IPS-11a (cell line): ENCODE results near the gene KCNN1.
"Not testable (repeated sequence)": the region's sequence is repeated elsewhere in the genome, so short reads cannot be mapped to it uniquely, and the experiment has no call there.

Experiments used
- H3K4me3 ChIP-seq: one replicate; pipeline ENCODE4 v1.5.1; 2013; ENCODE audit warnings: low read depth, low read length, control low read depth

The KCNN1 gene

DNA sequence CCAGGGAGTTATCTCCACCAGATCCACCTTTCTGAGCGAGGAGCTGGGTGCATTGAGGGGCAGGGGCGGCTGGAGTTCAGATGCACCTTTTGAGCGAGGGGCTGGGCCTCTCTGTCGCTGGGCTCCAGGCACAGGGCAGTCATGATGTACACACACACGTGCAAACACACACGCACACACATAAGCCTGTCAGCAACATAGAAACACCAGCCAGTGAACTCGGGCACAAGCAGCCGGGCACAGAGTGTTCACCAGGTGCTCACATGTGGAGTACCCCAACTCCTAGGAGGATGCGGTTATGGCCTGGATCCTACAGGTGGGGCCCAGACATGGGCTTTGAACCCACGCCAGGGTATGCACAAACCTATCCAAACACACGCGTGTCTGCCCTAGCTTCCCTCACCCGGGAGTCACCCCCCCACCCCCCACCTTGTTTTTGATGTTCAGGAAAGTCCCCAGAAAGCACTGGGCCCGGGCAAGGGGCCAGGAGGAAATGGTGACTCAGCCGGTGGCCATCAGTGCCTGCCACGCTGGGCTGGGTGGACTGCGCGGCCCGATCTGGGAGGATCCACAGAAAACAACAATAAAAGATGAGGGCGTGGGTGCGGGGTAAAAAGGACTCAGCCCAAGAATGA lies 54.3 kb downstream of the KCNN1 start:
- H3K4me3 ChIP-seq: no peak overlapping the region

GRCh38 chr19:18023622-18024251 lies 56.8 kb downstream of the KCNN1 start:
- no peak overlapping the region for H3K4me3 ChIP-seq

GRCh38 chr19:18027151-18027550 lies 60.2 kb downstream of the KCNN1 start:
- no peak overlapping the region for H3K4me3 ChIP-seq

DNA sequence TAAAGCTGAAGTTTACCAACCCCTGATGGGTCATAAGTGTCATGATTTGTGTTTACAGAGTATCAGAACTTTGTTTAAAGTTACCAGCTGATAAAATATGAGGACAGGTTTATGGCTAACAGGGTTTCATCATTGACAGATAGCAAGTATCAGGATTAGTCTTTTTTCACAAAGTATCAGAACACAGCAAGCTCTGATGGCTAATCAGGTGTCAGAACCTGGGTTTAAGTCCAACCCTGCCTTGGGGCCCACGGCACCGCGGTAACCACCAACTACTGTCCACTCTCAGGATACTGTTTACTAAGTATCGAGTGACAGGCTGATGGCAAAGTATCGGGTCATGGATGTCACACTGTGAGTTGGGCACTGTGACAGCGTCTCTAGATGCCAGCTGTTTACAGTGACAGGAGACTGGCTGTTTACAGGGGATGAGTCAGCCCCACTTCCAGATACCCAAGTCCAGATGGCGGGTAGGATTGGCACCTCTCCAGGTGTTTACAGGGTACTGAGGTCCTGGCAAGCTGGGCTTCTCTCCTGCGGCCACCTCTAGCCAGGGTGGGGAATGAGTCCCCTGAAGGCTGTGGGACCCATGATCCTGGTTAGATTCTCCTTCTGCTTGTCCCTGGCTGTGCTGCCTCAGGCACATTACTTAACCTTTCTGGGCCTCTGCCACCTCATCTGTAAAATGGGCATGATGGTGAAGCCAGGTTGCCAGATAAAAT lies 62.9 kb downstream of the KCNN1 start:
- H3K4me3 ChIP-seq: no peak overlapping the region

GRCh38 chr19:18031401-18031800 lies 64.5 kb downstream of the KCNN1 start:
- H3K4me3 ChIP-seq: not testable (repeated sequence)

DNA sequence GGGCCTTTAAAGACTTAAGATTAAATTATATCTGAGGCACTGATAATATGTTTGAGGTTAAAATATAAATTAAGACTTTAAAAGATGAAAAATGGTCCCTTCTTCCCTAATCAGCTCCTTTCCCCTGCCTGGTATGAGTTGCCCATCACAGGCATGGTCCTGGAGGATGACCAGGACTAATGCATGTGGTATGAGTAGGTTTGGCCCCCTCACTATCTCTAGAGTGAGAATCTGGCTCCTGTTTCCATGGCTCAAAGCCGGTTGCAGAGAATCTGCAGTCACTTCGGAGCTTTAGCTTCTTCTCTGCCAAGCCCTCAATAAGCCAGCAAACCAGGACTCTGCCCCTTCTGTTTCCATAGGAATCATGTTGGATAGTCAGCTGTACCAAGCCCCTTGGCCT lies 65.2 kb downstream of the KCNN1 start:
- H3K4me3 ChIP-seq: not testable (repeated sequence)

GRCh38 chr19:18041054-18041453 lies 74.1 kb downstream of the KCNN1 start:
- no peak overlapping the region for H3K4me3 ChIP-seq

DNA sequence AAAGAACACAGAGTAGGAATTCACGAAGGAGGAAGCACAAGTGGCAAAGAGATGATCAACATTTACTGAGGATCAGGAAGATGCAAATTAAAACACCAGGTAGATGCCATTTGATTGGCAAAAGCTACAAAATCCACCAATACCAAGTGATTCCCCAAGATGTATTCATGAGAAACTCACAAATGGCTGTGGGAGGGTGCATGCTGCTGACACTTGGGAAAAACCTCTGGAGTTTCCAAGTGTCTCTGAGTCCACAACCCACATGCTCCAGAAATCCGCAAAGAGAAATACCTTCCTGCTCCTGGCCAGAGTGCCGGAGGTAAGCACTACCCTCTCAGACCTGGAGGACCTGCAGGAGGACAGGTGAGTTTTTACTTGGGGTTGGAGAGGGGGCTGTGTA lies 76.8 kb downstream of the KCNN1 start:
- H3K4me3 ChIP-seq: no peak overlapping the region

GRCh38 chr19:18044825-18045304 lies 78.0 kb downstream of the KCNN1 start:
- no peak overlapping the region for H3K4me3 ChIP-seq

- H3K4me3 ChIP-seq: no peak overlapping the region
Measured at GRCh38 chr19:18045307-18046050, 78.6 kb downstream of the KCNN1 start.

- no peak overlapping the region for H3K4me3 ChIP-seq
Measured at GRCh38 chr19:18046059-18046718, 79.3 kb downstream of the KCNN1 start.

DNA sequence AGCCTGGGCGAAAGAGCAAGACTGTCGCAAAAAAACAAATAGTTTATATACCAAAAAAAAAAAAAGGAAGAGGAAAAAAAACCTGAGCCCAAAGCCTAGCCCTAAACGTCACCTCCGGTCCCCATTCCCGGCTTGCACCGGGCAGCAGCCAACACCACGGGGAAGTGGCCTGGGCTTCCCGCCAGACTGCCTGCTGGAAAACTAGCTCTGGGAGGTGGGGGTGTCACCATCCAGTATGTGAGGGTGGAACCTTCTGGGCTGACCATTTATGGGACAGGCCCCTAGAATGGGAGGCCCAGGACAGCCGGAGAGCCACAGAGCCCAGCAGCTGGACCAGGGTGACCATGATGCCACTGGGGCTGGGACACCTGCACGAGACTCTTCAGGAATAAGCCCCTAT lies 82.5 kb downstream of the KCNN1 start:
- H3K4me3 ChIP-seq: no peak overlapping the region
